GM19324 (cell line): ENCODE measurements around the gene PLPP7.

Source experiments
- ATAC-seq: cut with Tn5 transposase; IDR thresholded peaks from one replicate; pipeline ENCODE4 v1.9.1; 2021; ENCODE audit warnings: mild to moderate bottlenecking, moderate library complexity; ENCODE audit not compliant: unreplicated experiment, low FRiP score

Gene PLPP7

GRCh38 chr9:131302244-131303075, 12.9 kb downstream of the PLPP7 start:
- no peak for ATAC-seq

DNA sequence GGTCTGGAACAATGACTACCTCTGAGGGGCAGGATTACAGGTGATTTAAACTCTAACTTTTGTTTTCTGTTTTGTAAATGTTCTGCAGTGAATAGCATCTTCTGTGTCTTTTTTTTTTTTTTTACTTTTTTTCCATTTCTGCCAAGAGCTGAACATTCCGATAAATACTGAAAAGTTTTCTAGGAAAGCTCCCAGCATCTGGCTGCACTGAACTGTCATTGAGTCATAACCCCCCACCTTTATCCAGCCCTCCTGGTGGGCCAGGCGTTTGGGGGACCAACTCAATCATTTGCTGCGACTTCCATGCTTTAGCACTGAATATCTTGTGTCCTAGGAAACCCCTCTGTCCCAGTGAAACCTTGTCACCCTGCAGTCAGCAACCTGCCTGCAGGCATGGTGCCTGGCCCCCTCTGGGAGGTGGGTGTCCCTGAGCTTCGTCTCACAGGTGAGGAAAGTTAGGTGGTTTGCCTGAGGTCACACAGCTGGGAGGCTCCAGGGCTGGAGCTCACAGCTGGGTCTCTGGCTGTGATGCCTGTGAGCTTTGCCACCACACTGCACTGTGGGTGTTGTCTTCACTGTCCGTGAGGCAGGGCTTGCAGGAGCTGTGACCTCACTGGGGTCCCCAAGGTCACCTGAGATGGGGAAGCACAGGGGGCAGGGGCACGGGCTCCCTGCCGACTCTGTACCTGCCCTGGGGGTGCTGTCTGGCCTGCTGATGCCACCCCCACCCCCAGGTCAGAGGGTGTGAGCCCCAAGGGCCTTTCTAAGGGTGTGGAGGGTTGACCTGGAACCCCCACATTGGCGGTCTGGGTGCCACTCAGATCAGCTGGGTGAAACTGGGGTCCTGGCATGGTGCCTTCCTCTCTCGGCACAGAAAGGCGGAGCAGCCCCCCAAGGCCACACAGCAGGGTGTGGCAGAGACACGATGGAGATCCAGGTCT, 14.1 kb downstream of the PLPP7 start:
- no peak for ATAC-seq

DNA sequence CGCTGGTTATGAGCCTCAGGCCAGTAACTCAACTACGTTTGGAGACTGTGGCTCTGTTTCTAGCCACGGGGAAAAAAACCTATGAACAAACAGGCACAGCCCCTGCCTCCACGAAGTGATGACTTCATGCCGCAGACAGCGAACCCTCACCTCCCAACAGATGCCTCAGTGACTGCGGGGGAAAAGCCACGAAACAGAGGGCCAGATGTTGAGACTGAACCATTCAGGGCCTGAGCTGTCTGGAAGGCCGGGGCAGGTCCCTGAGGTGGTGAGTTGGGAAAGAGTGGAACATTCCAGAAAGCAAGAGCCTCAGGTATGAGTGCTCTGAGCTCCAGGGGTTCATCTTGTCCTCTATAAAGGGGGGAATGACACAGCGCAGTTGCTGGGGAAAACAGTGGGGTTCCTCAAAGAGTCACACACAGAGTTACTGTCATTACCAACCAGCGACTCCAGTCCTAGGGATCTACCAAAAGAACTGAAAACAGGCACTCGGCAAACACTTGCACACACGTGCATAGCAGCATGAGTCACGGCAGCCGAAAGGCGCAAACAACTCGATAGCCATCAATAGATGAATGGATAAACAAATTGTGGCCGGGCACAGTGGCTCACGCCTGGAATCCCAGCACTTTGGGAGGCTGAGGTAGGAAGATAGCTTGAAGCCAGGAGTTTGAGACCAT, 15.3 kb downstream of the PLPP7 start:
- no peak for ATAC-seq

DNA sequence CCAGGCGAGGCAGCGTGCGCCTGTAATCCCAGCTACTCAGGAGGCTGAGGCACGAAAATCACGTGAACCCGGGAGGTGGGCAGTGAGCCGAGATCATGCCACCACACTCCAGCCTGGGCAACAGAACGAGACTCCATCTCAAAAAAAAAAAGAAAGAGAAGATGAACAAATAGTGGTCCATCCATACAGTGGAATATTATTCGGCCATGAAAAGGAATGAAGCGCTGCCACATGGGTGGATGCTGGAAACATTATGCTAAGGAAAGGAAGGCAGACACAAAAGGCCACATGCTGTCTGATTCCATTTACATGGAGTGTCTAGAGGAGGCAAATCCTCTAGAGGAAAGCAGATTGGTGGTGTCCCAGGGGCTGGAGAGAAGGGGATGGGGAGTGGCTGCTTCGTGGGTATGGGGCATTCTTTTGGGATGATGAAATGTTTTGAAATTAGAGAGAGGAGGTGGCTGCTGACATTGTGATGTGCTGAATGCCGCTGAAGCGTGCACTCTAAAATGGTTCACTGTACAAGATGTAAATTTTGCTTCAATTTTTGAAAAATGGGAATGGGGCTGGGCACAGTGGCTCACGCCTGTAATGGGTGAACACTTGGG, 17.0 kb downstream of the PLPP7 start:
- ATAC-seq = no peak

GRCh38 chr9:131307974-131308373, 18.5 kb downstream of the PLPP7 start:
- no peak for ATAC-seq

- no peak for ATAC-seq
These were observed 18.9 kb downstream of the PLPP7 start for GRCh38 chr9:131308452-131308851.

DNA sequence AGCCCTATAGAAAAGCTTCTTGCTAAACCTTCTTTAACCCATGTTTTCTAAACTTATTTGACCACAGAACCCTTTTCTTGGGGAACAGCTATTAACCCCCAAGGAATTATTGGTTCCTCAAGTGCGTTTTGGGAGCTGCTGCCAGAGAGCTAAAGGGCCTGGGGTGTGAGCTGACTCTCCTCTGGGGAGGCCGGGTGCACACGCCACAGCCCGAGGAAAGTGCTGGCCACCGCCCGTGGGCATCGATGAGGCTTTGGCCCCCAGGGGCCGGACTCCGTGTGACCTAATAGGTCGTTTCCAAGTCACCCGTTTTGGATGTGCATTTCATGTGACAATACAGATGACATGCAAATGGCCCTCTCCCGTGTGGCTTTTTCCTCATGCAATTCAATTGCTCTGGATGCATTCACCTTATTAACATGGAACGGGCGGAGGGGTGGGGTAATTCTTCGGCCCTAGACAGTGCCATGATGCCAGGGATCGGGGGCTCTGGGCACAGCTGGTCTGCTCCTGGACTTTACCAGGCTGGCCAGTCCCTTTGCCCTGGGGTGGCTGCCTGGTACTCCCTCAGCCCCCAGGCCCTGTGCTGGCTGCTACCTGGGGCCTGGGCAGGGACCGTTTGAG, 19.5 kb downstream of the PLPP7 start:
- no peak for ATAC-seq

- ATAC-seq = no peak
These were observed 20.2 kb downstream of the PLPP7 start for GRCh38 chr9:131309530-131310276.

GRCh38 chr9:131310833-131311554, 21.5 kb downstream of the PLPP7 start:
- no peak for ATAC-seq

GRCh38 chr9:131312246-131312645, 22.7 kb downstream of the PLPP7 start:
- ATAC-seq = no peak

- no peak for ATAC-seq
These were observed 23.6 kb downstream of the PLPP7 start for GRCh38 chr9:131312822-131313770.

DNA sequence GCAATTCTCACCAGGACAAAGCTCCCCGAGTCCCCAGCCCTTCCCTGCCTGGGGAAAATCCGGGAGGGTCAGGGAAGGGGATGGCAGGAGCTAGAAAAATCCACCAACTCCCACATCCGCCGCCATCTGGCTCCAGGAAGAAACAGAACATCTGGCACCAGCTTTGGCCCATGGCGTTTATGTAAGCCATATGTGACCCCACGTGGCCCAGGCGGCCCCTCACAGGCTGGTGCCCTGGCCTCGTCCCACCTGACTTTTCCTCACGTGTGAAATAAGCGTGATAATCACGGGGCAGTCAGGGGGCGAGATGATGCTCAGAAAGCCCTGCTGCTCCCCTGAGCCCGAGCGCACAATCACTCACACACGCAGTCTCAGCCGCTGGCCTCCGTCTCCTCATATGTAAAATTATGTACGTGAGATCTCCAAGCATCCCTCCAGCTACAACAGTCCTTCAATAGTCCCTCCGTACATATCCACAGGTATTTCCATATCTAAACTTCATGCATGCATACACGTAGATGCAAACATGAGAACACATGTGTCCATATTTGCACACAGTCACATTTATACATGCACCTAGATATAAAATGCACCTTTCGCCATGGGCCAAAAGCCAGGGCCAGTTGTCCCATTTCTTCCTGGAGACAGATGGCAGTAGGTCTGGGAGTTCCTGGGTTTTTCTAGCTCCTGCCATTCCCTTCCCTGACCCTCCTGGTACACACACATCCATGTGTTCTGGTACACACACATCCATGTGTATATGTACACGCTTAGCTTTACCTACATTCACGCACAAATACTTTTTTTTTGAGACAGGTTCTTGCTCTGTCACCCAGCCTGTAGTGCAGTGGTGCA, 28.9 kb downstream of the PLPP7 start:
- ATAC-seq = no peak

DNA sequence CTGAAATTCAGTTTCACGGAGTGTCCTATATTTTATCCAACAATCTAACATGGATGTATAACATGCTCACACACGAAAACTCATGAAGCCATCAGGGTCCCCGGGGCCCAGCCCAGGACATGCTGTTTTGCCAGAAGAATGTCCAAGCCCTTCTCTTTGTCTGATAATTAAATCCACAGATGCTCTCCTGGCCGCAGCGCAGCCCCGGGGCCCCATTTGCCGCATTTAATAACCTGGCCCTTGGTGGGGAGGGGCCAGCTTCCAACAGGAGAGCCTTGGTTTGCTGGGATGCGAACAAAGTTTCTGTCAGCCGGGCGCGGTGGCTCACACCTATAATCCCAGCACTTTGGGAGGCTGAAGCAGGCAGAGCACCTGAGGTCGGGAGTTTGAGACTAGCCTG, 30.0 kb downstream of the PLPP7 start:
- ATAC-seq = no peak

DNA sequence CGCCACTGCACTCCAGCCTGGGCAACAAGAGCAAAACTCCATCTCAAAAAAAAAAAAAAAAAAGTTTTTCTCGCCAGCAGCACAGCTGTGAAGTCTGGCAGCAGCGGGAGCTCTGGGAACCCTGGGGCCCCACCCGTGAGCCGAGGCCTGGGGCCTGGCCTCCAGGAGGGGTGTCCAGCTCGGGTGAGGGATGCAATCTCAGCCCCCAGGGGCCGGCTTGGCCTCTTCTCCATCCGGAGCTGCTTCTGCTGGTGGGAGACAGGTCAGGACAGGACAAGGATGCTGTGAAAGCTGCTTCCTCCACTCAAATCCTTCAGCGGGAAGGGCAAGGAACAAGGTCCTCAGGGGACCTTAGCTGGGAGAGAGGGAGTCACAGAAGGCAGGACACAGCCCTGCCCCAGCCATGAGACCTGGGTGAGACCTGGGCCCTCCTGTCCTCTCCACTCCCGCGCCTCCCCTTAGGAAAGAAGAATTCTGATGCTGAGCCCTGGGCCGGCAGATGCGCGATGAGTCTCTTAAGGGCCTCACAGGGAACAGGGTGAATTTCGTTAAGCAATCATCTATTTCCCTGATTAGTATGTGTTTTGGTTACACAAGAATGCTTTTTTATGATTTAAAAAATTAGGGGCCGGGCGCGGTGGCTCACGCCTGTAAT, 30.6 kb downstream of the PLPP7 start:
- no peak for ATAC-seq

DNA sequence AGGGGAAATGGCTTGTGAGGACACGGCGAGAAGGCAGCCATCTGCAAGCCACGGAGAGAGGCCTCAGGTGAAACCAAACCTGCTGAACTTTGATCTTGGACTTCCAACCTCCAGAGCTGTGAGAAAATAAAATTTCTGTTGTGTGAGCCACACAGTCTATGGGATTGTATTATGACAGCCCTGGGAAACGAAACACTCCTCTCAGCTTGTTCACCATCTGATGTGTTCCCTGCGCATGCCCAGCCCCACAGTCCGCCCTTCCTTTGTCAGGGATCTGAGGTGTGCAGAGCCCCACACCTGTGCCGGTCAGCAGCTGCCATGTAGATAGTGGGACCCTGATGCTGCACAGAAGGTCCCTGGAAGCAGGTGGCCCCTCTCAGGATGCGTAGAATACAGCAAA, 34.1 kb downstream of the PLPP7 start:
- no peak for ATAC-seq
